Transverse colon (tissue), 4 donors: Measurements from ENCODE around the gene ADAMTS3.

Experiments
- CTCF ChIP-seq, 5 experiments: fragments of 200-600 bp in 3 of 5; fragments of 450-650 bp in 2 of 5; sonication (generic) in 3 of 5; IDR thresholded peaks; 1 replicate in 2 of 5; 2 replicates in 3 of 5; pipeline ENCODE4 v1.5.1; 2016 to 2017; ENCODE audit warnings: antibody characterized with exemption in 5 of 5, inconsistent platforms in 3 of 5, mild to moderate bottlenecking in 2 of 5, moderate library complexity in 1 of 5
- EP300 ChIP-seq: sonication (generic); formaldehyde crosslinking; IDR thresholded peaks from one replicate; pipeline ENCODE4 v1.6.1; 2017; ENCODE audit warnings: antibody characterized with exemption, low read depth
- POLR2A ChIP-seq: fragments of 450-650 bp; IDR thresholded peaks from one replicate; pipeline ENCODE4 v1.6.1; 2016; ENCODE audit warnings: antibody characterized with exemption, mild to moderate bottlenecking, moderate library complexity
- POLR2AphosphoS5 ChIP-seq, 3 donors: sonication (generic); formaldehyde crosslinking; IDR thresholded peaks; one replicate each; pipeline ENCODE4 v1.6.1; 2016; ENCODE audit warnings: antibody characterized with exemption in 3 of 3

- no peak for TF ChIP-seq POLR2AphosphoS5 (IDR thresholded peaks at IDR 0.05)
- TF ChIP-seq CTCF (IDR thresholded peaks at IDR 0.05) = peak; percentile 50 to 58 (median 51)
- TF ChIP-seq POLR2A = no peak
- TF ChIP-seq EP300 = no peak
Observed at GRCh38 chr4:72326692-72327632, 242.1 kb downstream of the ADAMTS3 start.
